Stimulated activated CD4-positive, alpha-beta T cell treated with anti-CD3 and anti-CD28 coated beads, Interleukin-15, amount 100 ng/mL, for 48 hours (primary cell): Measurements from ENCODE around the gene PTGIS.

ENCODE experiments used
- DNase-seq, 2 donors: peaks; one replicate each; pipeline ENCODE4 v3.0.0-alpha.2; 2020; ENCODE audit warnings: low read depth in 2 of 2

PTGIS gene

DNA sequence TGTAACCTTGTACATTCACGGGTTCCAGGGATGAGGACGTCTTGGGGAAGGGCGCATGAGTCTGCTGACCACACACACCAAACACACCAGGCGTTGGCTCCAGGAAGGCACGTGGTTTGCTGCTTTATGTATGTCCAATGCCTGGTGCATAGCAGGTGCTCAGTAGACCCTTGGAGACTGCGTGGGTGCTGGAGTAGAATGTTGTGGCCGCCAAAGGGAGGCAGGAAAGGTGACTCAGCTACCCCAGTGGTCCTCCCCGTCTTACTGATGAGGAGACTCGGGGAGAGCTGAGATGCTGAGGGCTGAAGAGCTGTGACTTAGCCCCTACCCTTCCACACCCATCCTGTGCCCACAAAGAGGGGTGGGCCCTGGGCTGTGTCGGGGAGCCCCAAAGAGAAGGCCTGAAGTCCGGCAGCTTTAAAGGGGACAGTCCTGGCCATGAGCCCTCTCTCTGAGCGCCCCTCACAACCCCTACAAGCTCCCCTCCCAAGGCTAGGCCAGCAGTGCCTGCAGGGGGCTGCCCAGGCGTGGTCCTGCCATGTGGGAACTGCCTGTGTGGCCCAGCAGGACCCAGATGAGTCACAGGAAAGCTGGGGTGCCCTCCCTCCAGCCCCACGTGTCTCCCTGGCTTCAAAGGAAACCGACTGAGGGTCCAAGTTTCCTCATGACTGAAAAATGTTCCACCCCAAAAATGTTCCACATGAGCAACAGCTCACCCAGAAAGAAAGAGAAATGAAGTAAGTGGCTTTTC is 28.0 kb upstream of the PTGIS start:
- DNase-seq, result peak; percentile 83 to 89

DNA sequence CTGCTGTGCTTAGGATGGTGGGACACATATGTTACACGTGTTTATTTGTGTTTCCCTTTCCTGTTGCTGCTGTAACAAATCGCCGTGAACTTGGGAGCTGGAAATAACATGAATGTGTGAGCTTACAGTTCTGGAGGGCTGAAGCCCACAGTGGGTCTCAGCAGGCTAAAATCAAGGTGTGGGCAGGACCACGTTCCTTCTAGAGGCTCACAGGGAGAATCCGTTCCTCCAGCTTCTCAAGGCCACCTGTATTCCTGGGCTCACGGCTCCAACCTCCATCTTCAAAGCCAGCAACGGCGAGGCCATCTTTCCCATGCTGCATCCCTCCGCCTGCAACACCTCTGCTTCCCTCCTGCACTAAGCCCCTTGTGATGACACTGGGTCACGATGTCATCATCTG is 27.4 kb upstream of the PTGIS start:
- DNase-seq, result no peak

DNA sequence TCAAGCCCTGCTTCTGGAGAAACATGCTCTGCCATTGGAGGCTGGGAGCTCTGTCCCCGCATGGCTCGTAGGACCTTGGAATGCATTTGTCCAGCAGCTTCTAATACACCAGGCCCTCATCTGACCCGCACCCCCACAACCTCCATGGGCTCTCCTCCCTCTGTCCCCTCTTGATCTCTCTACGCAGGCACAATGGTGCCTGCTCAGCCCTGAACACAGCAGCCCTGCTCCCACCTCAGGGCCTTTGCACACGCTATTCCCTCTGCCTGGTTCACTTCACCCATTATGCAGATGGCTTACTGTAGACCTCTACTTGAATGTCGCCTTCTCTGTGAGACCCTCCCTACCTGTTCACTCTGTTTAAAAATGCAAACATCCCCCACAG is 27.0 kb upstream of the PTGIS start:
- no peak for DNase-seq

DNA sequence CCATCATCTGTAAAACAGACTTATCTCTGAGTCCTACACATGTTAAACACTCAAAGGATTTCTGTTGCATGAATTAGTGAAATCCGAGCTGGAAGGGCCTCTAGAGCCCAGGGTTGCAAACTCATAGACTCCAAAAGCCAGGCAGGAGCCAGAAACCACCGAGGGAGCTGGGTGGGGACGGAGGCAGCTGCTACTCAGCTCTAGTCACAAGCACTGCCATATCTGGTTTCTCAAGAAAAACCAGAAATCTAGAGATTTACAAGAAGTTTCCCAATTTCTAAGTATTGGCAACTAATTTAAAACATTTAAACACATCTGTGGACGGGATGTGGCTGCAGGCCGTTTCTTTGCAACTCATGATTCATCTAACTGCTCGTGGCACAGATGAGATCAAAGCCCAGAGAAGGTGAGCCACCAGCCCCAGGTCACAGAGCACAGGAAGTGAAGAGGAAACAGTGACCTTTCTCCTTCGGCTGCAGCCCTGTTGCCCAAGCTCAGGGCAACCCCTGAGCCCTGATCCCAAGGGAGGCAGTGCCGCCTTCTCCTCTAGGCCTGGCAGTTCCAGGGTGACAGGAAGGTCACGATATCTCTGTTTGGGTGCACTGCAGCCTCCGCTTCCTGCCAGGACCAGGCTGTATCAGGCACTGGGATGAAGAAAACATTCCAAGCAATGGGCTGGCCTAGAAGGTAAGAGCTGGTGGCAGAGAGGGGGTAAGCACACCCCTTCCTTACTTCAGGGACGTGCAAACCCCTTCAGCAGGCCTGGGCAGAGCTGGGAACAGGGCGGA is 26.4 kb upstream of the PTGIS start:
- peak; percentile 72 to 83 for DNase-seq

DNA sequence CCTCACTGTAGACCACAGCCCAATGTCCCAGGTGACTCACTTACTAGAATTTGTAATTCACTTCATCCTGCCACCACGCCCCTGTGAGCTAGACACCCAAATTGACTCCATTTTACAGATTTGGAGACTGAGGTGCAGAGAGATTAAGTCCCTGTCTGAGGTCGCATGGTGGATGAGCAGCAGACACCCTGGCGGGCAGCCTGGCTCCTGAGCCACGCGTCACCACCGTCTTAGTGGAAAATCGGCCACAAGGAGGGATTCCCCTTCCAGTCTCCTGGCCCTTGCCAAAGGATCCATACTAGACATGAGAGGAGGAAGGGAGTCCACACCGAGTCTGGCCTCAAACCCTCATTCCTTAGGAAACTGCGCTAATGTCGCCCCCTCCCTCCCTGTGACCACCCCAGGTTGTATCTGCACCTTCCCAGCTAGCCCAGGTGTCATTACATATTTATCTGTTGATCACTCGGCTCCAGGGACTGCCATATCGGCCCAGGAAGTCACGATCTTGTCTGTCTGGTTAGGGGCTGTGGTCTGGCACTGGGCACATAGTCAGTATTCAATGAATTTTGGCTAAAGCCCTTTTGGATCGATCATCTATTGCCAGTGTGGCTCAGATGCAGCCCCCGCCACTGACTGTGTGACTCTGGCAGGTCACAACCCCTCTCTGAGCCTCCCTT is 25.7 kb upstream of the PTGIS start:
- DNase-seq, result no peak

DNA sequence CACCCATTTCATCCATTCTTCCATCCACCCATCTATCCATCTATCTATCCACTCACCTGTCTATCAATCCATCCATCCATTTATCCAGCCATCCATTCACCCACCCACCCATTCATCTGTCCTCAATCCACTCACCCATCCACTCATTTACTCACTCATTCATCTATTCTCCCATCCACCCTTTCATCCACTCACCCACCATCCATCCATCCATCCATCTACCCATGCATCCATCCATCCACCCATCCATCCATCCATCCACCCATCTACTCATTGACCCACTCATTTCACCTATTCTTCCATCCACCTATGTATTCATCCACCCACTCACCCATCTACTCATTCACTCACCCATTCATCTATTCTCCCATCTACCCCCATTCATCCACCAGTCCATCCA is 24.2 kb upstream of the PTGIS start:
- no peak for DNase-seq

DNA sequence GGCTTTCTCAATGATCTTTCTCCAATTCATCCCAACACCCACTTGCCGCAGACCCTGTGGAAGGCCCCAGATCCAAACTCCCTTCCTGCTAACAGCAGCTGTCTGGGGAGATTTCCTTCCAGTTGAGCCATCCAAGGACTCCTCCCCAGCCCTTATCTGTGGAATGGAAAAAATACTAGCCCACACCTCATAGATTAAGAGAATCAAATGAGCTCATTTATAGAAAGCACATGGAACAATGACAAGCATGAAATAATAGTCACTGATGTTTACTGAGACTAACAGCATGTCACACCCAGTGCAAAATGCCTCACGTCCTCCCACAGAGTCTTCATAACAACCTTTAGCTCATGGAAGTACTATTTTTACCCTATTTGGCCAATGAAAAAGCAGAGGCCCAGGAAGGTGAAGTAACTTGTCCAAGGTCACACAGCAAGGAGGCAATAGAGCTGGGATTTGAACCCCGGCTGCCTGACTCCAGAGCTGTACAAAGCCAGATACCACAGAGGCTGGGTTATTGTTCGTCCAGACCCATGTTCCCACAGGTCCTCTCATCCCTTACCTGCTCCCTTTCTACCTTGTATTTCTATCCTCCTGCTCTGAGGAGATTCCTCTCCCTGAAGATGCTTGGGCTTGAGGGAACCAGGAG is 23.4 kb upstream of the PTGIS start:
- no peak for DNase-seq

DNA sequence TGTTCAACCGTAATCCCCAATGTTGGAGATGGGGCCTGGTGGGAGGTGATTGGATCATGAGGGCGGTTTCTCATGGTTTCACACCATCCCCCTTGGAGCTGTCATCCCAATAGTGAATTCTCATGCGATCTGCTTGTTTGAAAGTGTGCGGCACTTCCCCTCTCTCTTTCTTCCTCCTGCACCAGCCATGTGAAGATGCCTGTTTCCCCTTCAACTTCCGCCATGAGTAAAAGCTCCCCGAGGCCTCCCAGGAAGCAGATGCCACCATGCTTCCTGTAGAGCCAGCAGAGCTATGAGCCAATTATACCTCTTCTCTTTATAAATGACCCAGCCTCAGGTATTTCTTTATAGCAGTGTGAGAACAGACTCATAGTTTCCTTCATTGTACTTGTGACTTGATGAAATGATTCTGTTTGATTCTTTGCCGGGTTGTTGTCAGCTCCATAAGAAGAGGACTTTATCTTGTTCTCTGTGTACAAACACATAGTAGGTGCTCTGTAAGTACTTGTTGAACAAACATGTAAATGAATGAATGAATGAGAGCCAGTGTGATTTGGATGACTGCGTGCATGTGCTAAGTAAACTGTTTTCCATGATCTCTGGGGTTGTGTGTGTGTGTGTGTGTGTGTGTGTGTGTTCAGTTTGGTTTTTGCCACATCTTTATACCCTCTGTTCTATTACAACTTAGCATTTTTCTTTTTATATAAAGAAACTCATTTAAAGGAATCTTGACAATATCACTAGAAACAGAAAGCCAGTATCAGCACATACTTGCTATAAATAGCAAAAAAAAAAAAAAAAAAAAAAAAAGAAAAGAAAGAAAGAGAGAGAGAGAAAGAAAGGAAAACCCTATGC is 22.5 kb upstream of the PTGIS start:
- no peak for DNase-seq

DNA sequence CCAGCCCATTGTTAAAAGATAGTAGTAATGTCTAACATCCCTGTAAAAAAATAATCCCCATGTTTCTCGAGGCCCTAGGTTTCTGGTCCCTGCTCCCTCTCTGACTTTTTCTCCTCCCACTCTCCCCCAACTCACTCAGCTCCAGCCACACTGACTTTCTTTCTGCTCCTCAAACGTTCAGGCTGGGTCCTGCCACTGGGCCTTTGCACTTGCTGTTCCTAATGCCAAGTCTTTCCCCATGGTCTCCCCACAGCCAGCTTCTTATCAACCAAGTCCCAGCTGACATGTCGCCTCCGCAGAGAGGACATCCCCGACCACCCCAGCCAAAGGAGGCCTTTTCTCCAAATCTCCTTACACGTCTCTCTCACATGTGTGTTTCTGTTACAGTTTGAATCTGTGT is 21.8 kb upstream of the PTGIS start:
- no peak for DNase-seq

DNA sequence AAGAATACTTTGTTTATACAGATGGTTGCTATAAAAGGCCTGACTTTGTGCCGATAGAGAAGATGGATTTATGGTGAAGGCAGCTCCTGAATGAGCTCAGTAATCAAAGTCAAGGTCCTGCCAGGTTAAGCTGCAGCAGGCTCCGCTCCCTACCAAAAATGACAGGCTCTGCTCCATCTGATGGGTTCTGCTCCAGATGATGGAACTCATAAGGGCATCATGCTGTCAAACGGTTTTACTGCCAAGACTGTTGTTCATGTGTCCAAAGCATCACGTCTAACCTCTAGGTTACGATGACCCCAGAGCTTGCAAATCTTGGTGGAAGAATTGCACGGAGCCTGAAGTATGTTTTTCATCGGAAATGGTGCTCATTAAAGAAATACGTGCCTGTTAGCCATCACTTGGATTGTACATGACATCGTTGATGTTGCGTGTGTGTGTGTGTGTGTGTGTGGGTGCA is 19.2 kb upstream of the PTGIS start:
- no peak for DNase-seq

DNA sequence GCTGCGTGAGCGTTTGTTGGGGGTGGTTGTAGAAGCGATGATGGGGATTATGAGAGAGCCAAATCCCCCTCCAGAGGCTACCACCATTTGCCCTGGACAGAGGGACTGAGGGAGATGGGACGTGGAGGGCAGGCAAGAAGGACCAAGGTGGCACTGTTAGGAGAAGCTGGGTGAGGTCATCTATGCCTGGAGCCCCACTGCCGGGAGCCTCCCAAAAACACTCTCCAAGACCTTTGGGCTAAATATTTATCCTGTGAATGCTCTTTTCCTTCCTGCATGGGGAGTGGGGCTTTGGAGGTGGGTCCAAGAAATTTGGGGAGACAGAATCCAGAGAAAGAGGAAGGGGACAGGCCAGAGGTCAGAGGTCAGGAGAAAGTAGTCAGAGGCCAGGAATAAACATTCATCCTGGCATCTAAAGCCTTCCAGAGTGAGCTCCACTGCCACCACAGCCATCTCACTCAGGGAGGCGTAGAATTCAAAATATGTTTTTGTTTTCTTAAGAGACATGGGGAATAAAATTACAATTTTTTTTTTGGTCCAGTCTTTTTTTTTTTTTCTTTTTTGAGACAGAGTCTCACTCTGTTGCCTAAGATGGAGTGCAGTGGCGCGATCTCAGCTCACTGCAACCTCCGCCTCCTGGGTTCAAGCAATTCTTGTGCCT is 17.8 kb upstream of the PTGIS start:
- DNase-seq, result no peak

DNA sequence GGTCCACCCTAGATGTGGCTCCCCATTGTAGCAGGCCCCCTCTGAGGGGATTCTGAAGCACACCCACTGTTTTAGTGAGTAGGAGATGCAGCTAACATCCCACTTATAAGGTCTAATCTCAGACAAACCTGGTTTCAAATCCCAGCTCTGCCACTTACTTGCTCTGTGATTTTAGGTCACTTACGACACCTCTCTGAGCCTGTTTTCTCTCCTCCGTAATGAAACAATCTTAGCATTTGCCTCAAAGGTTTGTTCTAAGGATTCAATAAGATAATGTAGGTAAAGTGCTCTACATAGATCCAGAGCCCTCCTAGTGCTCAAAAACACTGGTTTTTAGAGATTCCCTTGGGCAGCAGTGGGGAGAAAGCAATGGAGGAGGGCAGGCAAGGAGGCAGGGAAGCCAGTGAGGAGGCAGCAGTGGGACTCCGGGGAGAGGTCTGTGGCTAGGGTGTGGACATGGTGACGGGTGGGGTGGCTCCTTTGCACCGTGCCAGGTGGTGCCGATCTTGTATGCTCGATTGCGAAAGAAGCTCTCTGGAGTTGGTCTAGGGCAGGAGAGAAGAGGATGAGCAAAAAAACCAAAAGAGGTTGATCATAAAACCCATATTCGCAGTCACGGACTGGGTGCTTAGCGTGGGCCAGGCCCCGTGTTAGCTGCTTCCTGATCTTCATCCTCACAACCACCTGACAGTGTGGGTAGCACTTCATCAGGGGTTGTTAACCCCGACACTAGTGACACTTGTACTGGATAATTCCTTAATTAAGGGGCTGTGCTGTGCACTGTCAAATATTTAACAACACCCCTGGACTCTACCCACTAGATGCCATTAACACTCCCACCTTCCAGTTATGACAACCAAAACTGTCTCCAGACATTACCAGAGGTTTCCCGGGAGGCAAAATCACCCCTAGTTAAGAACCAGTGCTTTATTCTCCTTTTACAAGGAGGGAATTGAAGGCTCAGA is 16.8 kb upstream of the PTGIS start:
- DNase-seq, result no peak

DNA sequence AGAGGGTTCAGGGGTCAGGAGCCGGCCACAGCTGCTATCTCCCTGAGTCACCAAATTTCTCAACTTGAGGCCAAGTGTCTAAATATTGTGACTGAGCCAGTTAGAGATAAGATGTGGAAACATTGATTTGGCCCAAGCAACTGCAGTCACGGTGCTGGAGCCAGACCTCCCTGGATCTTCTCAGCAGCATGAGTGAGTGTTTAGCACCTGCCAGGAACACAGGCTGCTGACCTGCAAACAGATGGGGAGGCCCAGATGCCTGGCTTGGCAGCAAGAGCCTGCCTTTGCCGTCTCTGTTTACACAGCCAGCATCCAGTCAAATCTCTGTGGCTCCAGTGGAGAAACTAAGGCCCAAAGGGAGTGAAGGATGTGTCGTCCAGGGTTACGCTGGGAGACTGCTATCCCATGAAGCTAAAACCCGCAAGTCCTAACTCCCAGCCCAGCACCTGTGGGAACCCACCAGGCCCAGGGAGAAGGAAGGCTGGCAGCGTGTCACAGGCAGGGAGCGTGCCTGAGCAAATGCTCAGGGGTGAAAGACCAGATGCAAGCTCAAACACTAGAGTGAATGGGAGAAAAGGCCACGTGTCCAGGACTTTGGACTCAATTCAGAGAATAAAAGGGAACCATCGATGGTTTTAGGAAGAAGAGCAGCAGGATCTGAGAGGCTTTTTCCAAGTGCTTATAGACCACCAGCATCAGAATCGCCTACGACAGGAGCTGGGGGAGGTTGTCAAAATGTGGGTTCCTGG is 15.9 kb upstream of the PTGIS start:
- DNase-seq, result no peak

DNA sequence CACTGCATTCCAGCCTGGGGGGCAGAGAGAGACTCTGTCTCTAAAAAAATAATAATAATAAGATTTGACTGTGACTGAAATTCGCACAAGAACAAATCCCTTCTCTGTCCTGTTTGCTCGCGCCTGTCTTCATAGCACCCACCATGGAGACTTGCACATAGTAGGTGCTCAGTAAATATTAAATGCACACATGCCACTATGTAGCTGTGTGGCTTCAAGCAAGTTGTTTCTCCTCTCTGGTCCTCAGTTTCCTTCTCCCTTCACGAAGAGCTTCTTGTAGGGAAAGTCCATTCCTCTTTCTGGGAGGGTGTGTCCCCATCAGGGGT is 15.4 kb upstream of the PTGIS start:
- no peak for DNase-seq

DNA sequence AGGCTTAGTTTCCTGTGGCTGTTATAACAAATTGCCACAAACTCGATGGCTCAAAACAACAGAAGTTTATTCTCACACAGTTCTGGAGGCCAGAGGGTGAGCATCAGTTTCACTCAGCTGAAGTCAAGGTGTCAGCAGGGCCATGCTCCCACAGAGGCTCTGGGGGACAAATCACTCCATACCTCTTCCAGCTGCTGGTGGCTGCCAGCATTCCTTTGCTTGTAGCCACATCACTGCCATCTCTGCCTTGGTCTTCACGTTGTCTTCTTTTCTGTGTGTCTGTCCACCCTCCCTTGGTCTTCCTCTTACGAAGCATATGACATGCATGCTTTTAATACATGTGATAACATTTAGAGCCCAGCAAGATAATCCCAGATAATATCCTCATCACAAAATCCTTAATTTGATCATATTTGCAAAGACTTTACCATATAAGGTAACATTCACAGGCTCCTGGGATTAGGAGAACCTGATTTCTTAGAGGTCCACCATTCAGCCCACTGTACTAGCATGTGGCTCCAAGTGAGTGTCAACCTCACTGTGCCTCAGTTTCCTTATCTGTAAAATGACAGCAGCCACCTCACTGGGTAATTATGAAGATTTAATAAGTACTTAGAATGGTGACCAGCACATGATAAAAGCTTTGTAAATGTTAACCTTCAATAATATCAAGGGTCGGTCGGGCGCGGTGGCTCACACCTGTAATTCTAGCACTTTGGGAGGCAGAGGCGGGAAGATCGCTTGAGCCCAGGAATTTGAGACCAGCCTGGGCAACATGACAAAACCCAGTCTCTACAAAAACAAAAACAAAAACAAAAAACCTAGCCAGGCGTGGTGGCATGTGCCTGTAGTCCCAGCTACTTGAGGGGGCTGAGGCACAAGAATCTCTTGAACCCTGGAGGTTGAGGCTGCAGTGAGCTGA is 14.7 kb upstream of the PTGIS start:
- DNase-seq, result no peak

DNA sequence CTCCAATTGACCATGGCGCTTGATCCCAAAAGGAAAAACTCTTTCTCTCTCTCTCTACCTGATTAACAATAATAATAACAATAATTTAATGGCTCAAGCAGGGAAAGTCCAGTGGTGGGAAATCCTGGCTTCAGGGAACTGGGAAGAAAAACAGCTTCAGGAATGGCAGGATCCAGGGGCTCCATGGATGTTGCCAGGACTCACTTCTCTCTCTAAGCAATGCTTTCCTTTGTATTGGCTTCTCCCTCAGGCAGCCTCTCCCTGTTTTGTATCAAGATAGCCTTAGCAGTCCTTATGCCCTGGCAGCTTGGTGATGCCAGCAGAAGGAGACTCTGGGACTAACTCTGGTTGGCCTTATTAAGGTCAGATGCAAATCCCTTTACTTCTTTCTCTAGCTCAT is 13.5 kb upstream of the PTGIS start:
- DNase-seq, result no peak

DNA sequence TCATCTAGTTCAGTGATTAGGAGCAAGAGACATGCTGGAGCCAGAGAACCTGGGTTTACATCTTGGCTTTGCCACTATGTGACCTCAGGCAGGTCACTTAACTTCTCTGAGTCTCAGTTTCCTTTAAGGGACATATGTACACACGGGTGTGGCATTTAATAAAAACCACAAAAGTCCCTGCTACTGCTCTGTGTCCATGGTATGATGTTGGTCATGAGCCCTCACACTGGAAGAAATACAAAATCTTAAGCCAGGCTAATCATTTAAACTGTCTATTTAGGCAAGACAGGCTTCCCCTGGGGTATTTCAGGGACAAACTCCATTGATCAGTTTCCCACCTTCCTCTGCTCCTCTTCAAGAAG is 12.9 kb upstream of the PTGIS start:
- DNase-seq, result no peak
